Measurements from ENCODE around the gene LSMEM2. TPM values are rescaled to one million over a fixed set of nuclear protein-coding genes. Genes with fewer than 3 reads are reported as not detected.
A peak's percentile ranks its signal among the peaks of the same experiment; 100 is the strongest.

LSMEM2 gene
- polyA plus RNA-seq, 1 experiment: not detected

DNA sequence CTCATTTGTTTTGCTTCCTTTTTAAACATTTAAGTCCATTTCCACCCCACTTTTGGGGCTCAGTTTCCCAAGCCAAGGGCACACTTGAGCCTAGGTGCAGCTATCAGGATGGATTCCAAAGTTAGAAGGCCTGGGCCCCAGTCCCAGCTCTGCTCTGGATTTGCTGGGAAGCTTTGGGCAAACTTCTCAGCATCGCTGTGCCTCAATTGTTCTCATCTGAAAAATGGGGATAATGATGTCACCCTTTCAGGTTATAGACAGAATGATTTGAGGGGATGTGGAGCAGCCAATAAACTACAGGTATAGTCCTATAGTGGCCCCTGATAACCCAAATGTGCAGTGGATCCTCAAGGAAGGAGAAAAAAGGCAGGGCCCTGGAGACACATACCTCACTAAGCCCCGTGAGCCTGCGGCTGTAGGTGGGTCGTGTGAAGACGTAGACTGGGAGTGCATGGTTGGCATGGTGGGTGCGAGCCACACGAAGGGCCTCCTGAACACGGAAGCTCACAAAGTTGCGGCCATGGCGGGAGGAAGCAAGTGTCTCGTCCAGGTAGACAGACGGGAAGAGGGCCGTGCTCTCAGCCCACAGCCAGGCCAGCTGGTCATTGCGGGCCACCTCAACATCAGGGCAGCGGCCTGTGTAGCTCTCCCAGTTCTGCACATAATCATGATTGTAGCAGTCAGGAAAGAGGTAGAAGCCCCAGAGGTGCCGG is 40.5 kb downstream of the LSMEM2 start:
- no peaks in the 10 kb centered on the region for H3K27me3 ChIP-seq (ENCODE audit: control insufficient read depth, insufficient read depth, low read length)
- POLR2A ChIA-PET: no interaction called here
- H3K36me3 ChIP-seq (ENCODE audit: control insufficient read depth, insufficient read depth, low read length): peaks cover 20% of the 10 kb centered on the region
- no peak for DNase-seq (ENCODE audit: low read depth)
- CTCF ChIA-PET: interaction anchor here (0.6 to 1.3 kb wide), 4 partner anchors 12 to 611 kb away, joined by 3 to 5 read pairs (median 3); partner anchors contain the start of gene IFRD2
- TF ChIP-seq, protein P1, sequence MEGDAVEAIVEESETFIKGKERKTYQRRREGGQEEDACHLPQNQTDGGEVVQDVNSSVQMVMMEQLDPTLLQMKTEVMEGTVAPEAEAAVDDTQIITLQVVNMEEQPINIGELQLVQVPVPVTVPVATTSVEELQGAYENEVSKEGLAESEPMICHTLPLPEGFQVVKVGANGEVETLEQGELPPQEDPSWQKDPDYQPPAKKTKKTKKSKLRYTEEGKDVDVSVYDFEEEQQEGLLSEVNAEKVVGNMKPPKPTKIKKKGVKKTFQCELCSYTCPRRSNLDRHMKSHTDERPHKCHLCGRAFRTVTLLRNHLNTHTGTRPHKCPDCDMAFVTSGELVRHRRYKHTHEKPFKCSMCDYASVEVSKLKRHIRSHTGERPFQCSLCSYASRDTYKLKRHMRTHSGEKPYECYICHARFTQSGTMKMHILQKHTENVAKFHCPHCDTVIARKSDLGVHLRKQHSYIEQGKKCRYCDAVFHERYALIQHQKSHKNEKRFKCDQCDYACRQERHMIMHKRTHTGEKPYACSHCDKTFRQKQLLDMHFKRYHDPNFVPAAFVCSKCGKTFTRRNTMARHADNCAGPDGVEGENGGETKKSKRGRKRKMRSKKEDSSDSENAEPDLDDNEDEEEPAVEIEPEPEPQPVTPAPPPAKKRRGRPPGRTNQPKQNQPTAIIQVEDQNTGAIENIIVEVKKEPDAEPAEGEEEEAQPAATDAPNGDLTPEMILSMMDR (IDR thresholded peaks at IDR 0.05; ENCODE audit: insufficient read depth, low read depth, low read length): no peak
- H3K4me3 ChIP-seq (ENCODE audit: low read depth, low read length): no peak overlapping the region

DNA sequence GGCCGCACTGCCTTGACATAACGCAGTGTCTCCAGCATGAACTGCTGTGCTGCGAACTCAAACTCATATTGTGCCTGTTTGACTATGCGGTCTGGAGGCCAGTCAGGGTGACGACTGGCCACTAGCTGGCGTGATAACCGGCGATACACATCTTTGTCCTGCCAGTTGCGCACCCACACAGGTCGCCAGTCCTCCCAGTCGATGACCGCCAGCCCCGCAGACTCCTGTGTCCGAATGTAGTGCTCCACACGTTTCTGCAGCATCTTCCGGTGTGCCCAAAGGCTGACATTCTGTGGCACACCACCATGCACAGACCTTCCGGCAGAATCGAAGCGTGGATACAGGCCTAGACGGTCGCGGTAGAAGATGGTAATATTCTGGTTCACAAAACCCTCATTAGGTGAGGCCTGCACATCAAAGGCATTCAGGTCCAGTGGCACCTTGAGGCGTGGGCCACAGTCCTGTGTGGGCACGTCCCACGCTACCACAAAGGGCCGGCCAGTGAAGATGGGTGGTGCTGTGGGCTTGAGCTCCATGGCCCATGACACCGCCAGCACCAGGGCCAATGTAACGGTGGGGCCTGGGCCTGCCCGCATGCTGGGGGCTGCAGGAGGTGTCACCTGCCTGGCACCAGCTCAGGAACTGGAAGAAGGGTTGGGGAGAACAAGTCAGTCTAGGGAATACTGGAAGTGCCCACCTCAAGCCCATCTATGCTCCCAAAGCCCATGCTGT is 41.2 kb downstream of the LSMEM2 start:
- TF ChIP-seq, protein P1 (IDR thresholded peaks at IDR 0.05; ENCODE audit: insufficient read depth, low read depth, low read length): no peak
- Histone ChIP-seq H3K4me3 (ENCODE audit: low read depth, low read length) (peak overlapping the region; percentile 53), H3K36me3 (ENCODE audit: control insufficient read depth, insufficient read depth, low read length) (peaks cover 21% of the 10 kb centered on the region), H3K27me3 (ENCODE audit: control insufficient read depth, insufficient read depth, low read length) (no peaks in the 10 kb centered on the region)
- no peak for DNase-seq (ENCODE audit: low read depth)
- ChIA-PET CTCF (interaction anchor here (1.0 to 1.9 kb wide), 4 partner anchors 13 to 46 kb away, joined by 3 to 6 read pairs (median 4); partner anchors contain the start of gene IFRD2), POLR2A (no interaction called here)

DNA sequence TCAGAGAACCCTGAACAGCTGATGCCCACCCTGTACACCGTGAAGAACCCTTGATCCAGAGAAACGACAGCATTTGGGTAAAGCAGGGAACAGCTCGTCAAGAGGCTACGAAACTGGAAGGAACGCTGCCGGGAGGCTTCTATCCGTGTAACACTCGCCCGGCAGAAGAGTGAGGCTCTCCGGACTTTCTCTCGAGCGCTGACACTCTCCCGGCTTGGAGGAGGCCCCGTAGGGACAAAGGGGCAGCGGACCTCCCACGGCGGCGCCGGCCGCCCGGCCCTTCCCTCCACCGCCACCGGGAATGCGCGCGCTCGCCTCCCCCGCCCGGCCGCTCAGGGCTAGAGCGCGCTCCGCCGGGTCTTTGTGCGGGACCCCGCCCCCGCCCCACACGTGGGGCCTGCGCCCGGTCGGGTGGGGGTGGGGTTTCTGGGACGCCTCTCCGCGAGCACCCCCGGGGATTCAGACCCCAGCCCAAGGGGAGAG is 42.0 kb downstream of the LSMEM2 start:
- peaks cover 24% of the 10 kb centered on the region for H3K36me3 ChIP-seq (ENCODE audit: control insufficient read depth, insufficient read depth, low read length)
- peak overlapping the region; percentile 53 for H3K4me3 ChIP-seq (ENCODE audit: low read depth, low read length)
- CTCF ChIA-PET: interaction anchor here (1.0 to 1.9 kb wide), 4 partner anchors 14 to 47 kb away, joined by 3 to 6 read pairs (median 4); no protein-coding TSS in a partner anchor
- POLR2A ChIA-PET: interaction anchor here (0.6 kb wide), 1 partner anchor 29 kb away, joined by 3 read pairs; no protein-coding TSS in a partner anchor
- H3K27me3 ChIP-seq (ENCODE audit: control insufficient read depth, insufficient read depth, low read length): no peaks in the 10 kb centered on the region
- no peak for DNase-seq (ENCODE audit: low read depth)
- TF ChIP-seq, protein P1 (IDR thresholded peaks at IDR 0.05; ENCODE audit: insufficient read depth, low read depth, low read length): no peak

DNA sequence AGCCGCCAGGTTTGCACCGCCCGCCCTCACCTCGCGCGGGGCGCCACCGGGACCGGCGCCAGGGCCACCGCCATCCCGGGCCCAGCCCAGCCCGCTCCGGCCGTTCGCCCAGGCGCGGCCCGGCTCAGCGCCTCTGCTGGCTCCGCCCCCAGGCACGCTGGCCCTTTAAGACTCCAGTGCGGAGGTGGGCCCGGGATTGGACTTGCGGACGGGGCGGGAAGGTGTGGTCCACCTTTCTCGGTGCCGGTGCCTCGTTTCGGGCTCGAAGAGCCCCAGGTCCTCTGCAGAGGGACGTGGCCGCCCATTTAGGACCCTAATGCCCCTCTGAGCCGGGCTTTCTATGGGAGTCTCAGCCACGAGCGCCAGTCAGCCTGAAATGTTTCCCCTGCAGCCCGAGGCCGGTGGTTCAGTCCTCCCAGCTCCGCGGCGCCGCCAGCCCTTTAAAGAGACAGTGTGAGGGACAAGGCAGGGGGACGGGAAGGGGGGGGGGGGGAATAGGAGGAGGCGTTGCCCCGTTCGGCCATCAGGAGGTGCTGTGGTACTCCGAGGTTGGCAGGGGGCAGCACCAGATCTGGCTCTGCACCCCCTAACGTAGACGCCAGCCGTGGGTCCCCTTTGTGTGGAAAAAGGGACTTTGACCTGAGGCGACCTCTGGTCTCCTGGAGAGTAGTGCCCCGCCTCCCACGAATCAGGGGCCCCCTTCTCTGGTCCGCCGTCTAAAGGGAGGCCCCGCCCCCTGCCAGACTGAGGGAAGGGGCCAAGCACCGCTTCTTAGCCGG is 42.6 kb downstream of the LSMEM2 start:
- ChIA-PET CTCF (interaction anchor here (1.0 to 1.9 kb wide), 6 partner anchors 14 to 96 kb away, joined by 3 to 6 read pairs (median 4); no protein-coding TSS in a partner anchor), POLR2A (interaction anchor here (0.6 kb wide), 1 partner anchor 30 kb away, joined by 3 read pairs; no protein-coding TSS in a partner anchor)
- Histone ChIP-seq H3K36me3 (ENCODE audit: control insufficient read depth, insufficient read depth, low read length) (peaks cover 24% of the 10 kb centered on the region), H3K4me3 (ENCODE audit: low read depth, low read length) (peak overlapping the region; percentile 53), H3K27me3 (ENCODE audit: control insufficient read depth, insufficient read depth, low read length) (no peaks in the 10 kb centered on the region)
- no peak for DNase-seq (ENCODE audit: low read depth)
- TF ChIP-seq, protein P1 (IDR thresholded peaks at IDR 0.05; ENCODE audit: insufficient read depth, low read depth, low read length): peak; percentile 53
